ENCODE data around the gene SNX17.
"Not testable (repeated sequence)": the region's sequence is repeated elsewhere in the genome, so short reads cannot be mapped to it uniquely, and the experiment has no call there.

Gene SNX17, protein sequence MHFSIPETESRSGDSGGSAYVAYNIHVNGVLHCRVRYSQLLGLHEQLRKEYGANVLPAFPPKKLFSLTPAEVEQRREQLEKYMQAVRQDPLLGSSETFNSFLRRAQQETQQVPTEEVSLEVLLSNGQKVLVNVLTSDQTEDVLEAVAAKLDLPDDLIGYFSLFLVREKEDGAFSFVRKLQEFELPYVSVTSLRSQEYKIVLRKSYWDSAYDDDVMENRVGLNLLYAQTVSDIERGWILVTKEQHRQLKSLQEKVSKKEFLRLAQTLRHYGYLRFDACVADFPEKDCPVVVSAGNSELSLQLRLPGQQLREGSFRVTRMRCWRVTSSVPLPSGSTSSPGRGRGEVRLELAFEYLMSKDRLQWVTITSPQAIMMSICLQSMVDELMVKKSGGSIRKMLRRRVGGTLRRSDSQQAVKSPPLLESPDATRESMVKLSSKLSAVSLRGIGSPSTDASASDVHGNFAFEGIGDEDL

DNA sequence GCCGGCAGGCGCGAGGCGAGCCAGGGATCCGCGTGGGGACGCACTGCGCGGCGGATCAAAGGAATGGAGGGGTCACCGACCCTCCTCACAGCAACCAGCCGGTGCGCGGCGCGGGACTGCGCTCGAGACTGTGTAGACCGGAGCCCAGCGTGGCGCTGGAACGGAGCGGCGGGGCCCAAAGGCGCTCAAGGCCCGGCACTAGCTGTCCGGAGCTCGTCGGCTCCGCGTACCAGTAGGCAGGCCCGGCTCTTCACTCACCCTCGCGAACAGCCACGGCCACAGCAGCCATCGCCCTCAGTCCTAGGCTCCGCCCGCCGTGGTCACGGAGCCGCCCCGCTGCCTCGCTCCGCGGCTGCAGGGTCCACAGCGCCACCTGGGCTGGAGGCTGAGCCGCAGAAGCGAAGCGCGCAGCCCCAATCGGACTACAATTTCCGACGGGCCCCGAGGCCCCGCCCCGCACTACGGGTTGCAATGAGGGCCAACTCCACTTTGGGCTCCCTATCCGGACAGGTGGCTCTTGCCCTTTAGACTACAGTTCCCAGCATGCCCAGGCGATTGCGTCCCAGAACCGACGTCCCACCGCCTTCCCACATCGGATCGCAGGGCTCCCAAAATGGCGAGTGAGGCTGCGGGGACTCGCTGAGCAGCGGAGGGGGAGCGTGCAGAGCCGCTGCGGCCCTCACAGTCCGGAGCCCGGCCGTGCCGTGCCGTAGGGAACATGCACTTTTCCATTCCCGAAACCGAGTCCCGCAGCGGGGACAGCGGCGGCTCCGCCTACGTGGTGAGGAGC lies at the start of gene SNX17, which contains the start of gene EIF2B4:
Gene SNX17 (plus strand): TSS at position 591 of the 790 bp plus-strand sequence. CDS start 128 bp downstream, at position 719.
Gene EIF2B4 (minus strand): TSS at position 313 of the 790 bp plus-strand sequence. CDS start 24 bp downstream, at position 289.
- DNase-seq (ENCODE audit: low read depth): peak; percentile 99

GRCh38 chr2:27320958-27321543 lies 49.4 kb upstream of the SNX17 start:
- DNase-seq (ENCODE audit: low read depth): no peak

DNA sequence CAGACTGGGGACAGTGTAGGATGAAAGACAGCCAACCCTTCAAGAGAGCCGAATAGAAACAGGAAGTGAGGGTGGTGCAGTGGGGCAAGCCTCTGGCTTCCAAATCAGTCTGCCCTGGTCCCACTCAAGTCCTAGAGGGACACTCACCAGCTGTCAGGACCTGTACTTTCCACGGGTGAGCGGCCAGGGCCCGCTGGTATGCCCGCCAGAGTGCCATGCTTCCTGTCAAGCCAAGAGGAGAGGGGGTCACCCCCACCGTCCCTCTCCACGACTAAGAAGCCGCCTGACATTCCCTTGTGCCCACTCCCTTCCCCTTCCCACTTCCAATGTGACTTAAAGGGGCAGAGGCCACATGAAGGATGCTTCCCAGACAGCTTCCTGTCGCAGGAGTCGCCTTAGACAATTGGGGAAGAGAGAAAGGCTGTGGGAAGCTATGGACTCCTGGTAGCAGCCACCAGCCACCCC lies 48.1 kb upstream of the SNX17 start:
- no peak for DNase-seq (ENCODE audit: low read depth)

- peak; percentile 84 for DNase-seq (ENCODE audit: low read depth)
Observed at GRCh38 chr2:27322766-27323595, 47.4 kb upstream of the SNX17 start, which contains the start of gene MPV17. Gene MPV17, minus strand, starts transcription at chr2:27323097. Its CDS starts 580 bp downstream, at chr2:27322517.

DNA sequence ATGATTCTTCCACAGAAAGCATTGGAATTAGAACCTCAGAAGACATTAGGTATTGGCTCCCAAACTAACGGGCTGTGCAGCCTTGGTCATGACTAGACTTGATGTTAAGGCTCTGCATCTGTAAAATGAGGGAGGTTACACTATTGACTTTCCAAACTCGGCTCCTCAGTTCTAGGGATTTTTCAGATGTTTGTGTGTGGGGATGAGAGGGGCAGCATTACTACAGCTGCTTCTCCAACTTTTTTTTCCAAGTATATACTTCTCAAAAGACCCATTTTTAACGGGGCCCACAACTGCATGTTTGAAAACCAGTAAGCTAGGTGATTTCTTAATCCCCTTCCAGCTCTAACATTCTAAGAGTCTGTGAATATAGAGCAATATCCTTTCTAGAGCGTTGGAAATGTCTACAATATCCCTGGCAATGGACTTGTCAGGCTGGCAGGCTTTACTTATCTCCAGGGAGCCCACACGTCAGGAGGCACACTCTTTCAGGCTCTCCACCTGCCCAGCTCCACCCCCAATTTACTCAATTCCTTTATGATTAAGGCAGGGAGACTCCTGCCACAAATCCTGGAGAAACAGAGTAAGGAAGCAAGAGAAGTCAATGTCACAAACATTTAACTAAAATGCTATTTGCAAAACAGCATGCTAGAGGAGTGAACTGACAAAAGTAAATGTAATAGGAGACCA lies 46.7 kb upstream of the SNX17 start:
- DNase-seq (ENCODE audit: low read depth): no peak

GRCh38 chr2:27324720-27325119 lies 45.7 kb upstream of the SNX17 start:
- no peak for DNase-seq (ENCODE audit: low read depth)

GRCh38 chr2:27335311-27335710 lies 35.1 kb upstream of the SNX17 start:
- no peak for DNase-seq (ENCODE audit: low read depth)

- no peak for DNase-seq (ENCODE audit: low read depth)
Observed at GRCh38 chr2:27336173-27336572, 34.2 kb upstream of the SNX17 start.

GRCh38 chr2:27347641-27348040 lies 22.8 kb upstream of the SNX17 start:
- DNase-seq (ENCODE audit: low read depth): no peak

DNA sequence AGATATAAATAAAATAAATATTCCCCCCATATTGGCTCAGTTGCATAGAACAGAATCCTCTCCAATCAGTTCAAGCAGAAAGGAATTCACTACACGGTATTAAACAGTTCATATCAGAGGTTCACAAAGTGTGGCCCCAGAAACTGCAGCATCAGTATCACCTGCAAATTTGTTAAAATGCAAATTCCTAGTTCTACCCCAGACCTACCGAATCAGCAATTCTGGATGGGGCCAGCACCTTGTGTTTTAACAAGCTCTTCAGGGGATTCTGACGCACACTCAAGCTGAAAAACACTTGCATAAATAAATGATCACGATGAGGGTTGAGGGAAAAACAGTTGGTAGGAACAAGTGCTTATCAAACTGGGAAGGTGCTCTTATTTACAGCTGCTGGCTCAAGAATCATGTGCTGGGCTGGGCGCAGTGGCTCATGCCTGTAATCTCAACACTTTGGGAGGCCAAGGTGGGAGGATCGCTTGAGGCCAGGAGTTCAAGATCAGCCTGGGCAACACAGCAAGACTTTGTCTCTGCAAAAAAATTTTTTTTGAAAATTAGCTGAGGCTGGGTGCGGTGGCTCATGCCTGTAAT lies 20.2 kb upstream of the SNX17 start:
- DNase-seq (ENCODE audit: low read depth): no peak

- no peak for DNase-seq (ENCODE audit: low read depth)
Observed at GRCh38 chr2:27351802-27352598, 18.4 kb upstream of the SNX17 start.

- not testable (repeated sequence) for DNase-seq (ENCODE audit: low read depth)
Observed at GRCh38 chr2:27353386-27353761, 17.0 kb upstream of the SNX17 start.

DNA sequence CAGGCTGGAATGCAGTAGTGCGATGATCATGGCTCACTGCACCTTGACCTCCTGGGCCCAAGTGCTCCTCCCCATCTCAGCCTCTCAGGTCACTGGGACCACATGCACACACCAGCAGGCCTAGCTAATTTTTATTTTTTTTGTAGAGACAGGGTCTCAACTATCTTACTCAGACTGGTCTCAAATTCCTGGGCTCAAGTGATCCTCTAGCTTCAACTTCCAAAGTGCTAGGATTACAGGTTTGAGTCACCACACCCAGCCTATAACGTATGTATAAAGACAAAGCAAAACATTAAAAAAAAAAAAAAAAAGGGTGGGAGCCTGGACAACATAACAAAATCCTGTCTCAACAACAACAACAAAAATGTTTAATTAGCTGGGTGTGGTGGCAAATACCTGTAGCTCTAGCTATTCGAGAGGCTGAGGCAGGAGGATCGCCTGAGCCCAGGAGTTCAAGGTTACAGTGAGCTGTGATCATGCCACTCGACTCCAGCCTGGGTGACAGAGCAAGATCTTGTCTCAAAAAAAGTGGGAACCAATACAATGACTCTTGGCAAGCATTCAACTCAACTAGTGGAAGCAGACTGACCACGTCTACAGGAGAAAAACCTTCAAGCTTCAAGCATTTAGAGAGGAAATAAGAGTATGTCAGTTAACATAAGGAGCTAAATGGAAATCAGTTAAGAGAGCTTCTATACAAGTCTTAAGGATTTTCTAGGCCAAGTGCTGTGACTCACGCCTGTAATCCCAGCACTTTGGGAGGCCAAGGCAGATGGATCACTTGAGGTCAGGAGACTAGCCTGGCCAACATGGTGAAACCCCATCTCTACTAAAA lies 16.4 kb upstream of the SNX17 start:
- DNase-seq (ENCODE audit: low read depth): no peak

- no peak for DNase-seq (ENCODE audit: low read depth)
Observed at GRCh38 chr2:27354597-27354927, 15.9 kb upstream of the SNX17 start.

DNA sequence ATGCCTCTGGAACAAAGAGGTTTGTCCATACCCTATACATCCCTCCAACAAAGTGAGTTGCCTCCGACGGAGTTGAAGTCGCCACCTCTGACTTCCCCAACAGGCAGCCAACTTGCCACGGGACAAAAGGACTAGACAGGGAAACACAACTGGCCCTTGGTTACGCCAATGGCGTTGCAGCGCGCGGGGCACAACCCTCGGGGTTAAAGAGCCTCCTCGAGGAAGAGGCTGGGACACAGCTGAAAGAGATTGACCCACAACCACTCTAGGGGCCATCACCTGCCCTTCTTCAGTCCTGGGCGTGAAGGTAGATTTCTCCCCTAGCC lies 14.4 kb upstream of the SNX17 start:
- DNase-seq (ENCODE audit: low read depth): peak; percentile 41

DNA sequence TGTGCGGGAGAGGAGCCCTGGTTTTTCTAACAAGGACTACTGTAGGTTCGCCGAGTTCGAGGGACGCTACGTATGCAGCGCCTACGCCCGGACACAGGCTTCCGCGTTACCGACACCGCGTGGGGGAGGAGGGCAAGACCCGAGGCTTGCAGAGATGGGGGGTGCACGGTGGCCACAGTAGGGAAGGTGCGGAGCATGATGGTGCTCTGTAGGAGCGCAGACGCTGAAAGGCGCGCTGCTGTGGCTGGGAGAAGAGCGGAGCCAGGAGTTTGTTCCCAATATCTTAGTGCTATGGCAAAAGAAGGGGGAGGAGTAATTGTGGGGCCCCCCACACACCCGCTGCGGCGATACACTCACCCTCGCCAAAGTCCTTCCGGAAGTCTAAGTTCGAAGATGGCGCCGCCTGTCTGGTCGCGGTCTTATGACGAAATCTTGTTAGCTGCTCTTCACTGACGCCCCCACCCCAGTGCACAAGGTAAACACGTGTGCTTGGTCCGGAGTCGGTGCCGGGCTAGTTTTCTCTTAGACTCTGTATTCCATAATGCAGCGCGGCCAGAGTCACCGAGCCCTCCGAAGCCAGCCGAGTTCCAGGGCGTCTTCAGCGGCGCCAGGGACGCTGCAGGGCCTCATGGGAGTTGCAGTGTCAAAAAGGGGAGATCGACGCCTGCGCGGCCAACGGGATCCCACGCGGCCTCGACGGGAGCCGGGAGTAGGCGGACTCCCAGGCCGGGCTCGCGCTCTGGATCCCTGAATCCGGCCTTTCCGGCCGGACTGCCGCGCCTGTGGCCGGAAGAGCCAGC lies 13.8 kb upstream of the SNX17 start, which contains the start of gene GTF3C2:
Gene GTF3C2 (minus strand): TSS at position 383 of the 800 bp plus-strand sequence. CDS start 13,210 bp downstream, outside the sequence.
- peak; percentile 91 for DNase-seq (ENCODE audit: low read depth)

- DNase-seq (ENCODE audit: low read depth): no peak
Observed at GRCh38 chr2:27362678-27363420, 7.6 kb upstream of the SNX17 start.
